Stimulated activated CD4-positive, alpha-beta T cell treated with anti-CD3 and anti-CD28 coated beads, TNF-alpha, amount 100 ng/mL, for 1 hour (primary cell): ENCODE measurements around the gene PACRG.
"Not testable (repeated sequence)": the region's sequence is repeated elsewhere in the genome, so short reads cannot be mapped to it uniquely, and the experiment has no call there.

ENCODE experiments used
- DNase-seq, 3 donors: peaks; one replicate each; pipeline ENCODE4 v3.0.0-alpha.2; 2020; ENCODE audit warnings: low read depth in 3 of 3, low spot score in 1 of 3

PACRG gene

GRCh38 chr6:162727322-162728182 lies at the start of gene PACRG, which contains the start of gene PRKN:
PACRG (plus strand) TSS chr6:162727974.
PRKN (minus strand) TSS chr6:162727766.
- DNase-seq, result peak; percentile 93 to 97 (median 95)

DNA sequence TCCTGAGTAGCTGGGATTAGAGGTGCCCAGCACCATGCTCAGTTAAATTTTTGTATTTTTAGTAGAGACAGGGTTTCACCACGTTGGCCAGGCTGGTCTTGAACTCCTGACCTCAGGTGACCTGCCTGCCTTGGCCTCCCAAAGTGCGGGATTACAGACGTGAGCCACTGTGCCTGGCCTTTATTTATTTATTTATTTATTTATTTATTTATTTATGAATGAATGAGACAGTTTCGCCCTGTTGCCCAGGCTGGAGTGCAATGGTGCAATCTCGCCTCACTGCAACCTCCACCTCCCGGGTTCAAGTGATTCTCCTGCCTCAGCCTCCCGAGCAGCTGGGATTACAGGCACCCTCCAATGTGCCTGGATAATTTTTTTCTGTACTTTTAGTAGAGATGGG lies 48.9 kb upstream of the PACRG start:
- DNase-seq, result not testable (repeated sequence)

- no peak for DNase-seq
These were observed 48.1 kb upstream of the PACRG start for GRCh38 chr6:162679681-162680080.

- no peak for DNase-seq
These were observed 47.4 kb upstream of the PACRG start for GRCh38 chr6:162680367-162680766.

DNA sequence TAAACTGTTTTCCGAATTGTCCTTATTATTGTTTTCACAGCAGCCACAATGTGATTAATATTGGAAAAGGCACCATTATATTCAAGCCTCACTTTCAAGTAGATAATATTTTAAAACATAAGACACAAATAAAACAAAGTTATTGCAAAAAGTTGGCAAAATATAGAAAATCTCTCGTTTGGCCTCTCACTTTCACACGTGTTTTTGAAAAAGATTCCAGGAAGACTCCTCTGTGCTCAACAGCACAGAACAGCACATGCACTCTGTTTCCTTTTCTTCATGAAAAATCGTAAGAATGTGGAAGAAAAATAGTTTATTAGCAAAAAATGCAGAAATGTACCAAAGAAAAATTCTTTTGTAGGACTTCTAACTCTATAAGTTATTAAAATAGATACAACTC lies 46.9 kb upstream of the PACRG start:
- no peak for DNase-seq

GRCh38 chr6:162681447-162681846 lies 46.3 kb upstream of the PACRG start:
- no peak for DNase-seq

GRCh38 chr6:162683135-162683534 lies 44.6 kb upstream of the PACRG start:
- DNase-seq, result no peak

DNA sequence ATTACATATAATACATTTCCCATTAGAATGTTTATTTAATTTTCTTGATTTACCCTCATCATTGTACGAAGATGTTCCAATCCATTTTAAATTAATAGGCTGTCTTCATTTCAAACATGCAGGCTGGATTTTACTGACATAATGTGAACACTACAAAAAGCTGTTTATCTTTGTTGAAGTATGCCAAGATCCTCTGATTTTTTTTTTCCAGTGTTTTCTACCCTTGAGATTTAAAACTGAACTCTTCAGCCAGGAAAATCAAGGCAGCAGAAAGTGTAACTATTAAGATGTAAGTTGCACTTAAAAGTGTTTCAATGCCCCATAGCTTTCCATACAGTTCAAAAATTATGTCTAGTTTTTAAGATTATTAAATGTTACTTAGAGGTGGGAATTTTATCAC lies 43.7 kb upstream of the PACRG start:
- DNase-seq, result no peak

DNA sequence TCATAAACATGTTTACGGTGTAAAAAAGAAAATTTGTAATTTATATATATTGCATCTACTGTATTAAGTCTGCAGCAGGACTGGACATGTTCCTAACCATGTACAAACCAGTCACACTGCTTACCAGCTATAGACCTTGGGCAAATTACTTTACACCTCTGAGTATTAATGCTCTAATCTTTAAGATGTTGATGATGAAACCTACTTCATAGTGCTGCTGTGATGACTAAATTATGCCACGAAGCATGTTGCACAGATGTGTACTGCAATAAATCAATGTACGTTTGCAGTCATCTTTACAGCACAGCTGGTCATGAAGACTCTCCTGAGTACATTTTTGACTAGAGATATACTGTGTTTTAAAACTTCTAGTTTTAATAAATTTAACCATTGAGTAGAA lies 42.8 kb upstream of the PACRG start:
- DNase-seq, result no peak

GRCh38 chr6:162685586-162685985 lies 42.2 kb upstream of the PACRG start:
- DNase-seq, result no peak

GRCh38 chr6:162688751-162689345 lies 38.9 kb upstream of the PACRG start:
- no peak for DNase-seq

DNA sequence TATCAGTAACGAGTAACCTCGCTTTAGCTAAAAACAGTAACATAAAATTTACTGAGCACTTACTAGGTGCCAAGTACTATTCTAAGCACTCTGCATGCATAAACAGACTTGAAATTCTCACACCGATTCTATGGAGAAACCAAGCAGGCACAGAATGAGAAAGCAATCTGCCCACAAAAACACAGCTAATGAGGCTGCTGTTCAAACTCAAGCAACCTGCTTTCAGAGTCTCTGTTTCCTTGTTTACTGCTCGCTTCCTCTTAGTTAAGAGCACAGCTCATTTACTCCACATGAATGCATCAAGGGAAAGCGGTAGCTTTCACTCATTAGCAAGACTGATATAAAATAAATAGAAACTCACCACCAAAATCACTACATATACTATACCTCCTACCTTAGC lies 37.6 kb upstream of the PACRG start:
- no peak for DNase-seq

- DNase-seq, result no peak
These were observed 29.8 kb upstream of the PACRG start for GRCh38 chr6:162697872-162698403.

- no peak for DNase-seq
These were observed 29.3 kb upstream of the PACRG start for GRCh38 chr6:162698440-162698839.

- DNase-seq, result no peak
These were observed 27.8 kb upstream of the PACRG start for GRCh38 chr6:162699961-162700360.

DNA sequence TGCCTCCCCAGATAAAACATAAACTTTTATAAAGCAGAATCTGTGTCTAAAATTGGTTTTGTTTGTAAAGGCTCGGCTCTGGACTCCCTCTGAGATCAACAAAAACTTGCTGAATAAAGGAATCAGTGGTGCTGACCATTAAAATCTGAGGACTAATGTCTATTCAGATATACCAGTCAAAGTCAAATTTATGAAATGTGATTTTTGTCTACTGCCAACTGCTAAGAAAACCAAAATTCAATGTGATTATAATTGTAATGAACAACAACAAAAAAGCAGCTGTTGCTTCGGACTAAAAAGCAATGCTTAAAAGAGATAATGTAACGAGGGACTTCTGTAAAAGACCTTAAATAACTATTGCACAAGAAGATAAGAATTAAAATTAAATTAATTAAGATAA lies 26.8 kb upstream of the PACRG start:
- no peak for DNase-seq

GRCh38 chr6:162701551-162701950 lies 26.2 kb upstream of the PACRG start:
- no peak for DNase-seq

- DNase-seq, result no peak
These were observed 25.3 kb upstream of the PACRG start for GRCh38 chr6:162702446-162702845.

- no peak for DNase-seq
These were observed 23.8 kb upstream of the PACRG start for GRCh38 chr6:162704001-162704400.

DNA sequence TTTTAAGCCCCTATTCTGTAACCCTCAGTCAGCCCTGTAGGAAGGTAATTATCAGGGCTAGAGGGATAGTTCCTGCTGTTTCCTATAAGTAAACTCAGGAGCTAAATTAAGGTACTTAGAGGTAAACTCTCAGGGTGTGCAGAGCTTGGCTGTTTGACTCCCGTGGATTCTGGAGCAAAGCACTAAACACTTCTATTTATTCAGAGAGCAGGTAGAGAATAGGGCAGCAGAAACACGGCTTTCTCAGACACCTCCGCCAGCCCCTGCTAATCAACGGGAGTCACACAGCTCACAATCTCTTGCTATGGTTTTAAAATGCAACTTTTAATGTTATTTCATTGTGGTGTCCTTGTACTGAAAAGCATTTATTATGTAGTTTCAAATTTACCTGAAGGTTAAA lies 22.0 kb upstream of the PACRG start:
- DNase-seq, result no peak

DNA sequence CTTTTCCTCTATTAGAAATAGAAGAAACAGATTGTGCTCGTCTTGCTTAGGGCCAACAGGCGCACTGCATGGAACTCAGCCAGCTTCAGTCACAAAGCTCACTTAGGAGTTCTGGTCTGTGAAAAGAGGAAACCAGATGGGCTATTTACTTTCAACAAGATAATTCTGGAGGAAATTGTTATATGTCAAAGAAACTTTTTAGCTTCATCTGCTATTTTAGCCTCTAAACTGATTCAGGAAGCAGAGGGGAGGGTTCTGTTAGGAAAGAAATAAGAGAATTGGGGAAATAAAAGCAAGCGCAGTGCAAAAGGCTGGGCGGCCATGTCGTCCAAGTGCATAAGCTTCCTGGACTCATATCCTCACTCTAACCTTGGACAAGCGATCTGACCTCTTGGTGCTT lies 21.5 kb upstream of the PACRG start:
- no peak for DNase-seq

GRCh38 chr6:162708971-162709370 lies 18.8 kb upstream of the PACRG start:
- no peak for DNase-seq
